RWPE2 (cell line): ENCODE results near the gene MAGOHB.
A peak's percentile ranks its signal among the peaks of the same experiment; 100 is the strongest.

Source experiments
- ATAC-seq: fragments of 200-7000 bp; cut with Tn5 transposase; 3 replicates; pipeline ENCODE4 v1.9.1; 2021; ENCODE audit warnings: low read depth
- DNase-seq: peaks from one replicate; pipeline ENCODE4 v3.0.0-alpha.2; 2020; ENCODE audit warnings: low spot score
- H3K27ac ChIP-seq: fragments of 450-650 bp; 2 replicates; pipeline ENCODE4 v1.5.1; 2017; ENCODE audit warnings: mild to moderate bottlenecking; ENCODE audit not compliant: poor library complexity, severe bottlenecking
- H3K27me3 ChIP-seq: fragments of 250-450 bp; sonication (Bioruptor Pico); 2 replicates; pipeline ENCODE4 v1.5.1; 2021; ENCODE audit warnings: mild to moderate bottlenecking, moderate library complexity; ENCODE audit not compliant: insufficient read depth, poor library complexity, severe bottlenecking
- H3K36me3 ChIP-seq: fragments of 250-450 bp; sonication (Bioruptor Pico); 2 replicates; pipeline ENCODE4 v1.5.1; 2020; ENCODE audit warnings: low read depth, mild to moderate bottlenecking, moderate library complexity
- H3K4me1 ChIP-seq: fragments of 250-450 bp; sonication (Bioruptor Pico); 2 replicates; pipeline ENCODE4 v1.5.1; 2021; ENCODE audit warnings: mild to moderate bottlenecking, moderate library complexity; ENCODE audit not compliant: insufficient read depth, poor library complexity, severe bottlenecking
- H3K4me3 ChIP-seq: fragments of 250-450 bp; sonication (Bioruptor Pico); 2 replicates; pipeline ENCODE4 v1.5.1; 2021; ENCODE audit warnings: mild to moderate bottlenecking, moderate library complexity; ENCODE audit not compliant: severe bottlenecking
- H3K9me3 ChIP-seq: fragments of 250-450 bp; sonication (Bioruptor Pico); 2 replicates; pipeline ENCODE4 v1.5.1; 2021; ENCODE audit warnings: mild to moderate bottlenecking, moderate library complexity; ENCODE audit not compliant: severe bottlenecking
- CTCF ChIP-seq: fragments of 450-650 bp; IDR thresholded peaks from one replicate; pipeline ENCODE4 v1.5.1; 2017; ENCODE audit warnings: mild to moderate bottlenecking, moderate library complexity; ENCODE audit not compliant: poor library complexity, severe bottlenecking

Gene MAGOHB

GRCh38 chr12:10645910-10646309 lies 32.5 kb upstream of the MAGOHB start:
- TF ChIP-seq CTCF = no peak

GRCh38 chr12:10641735-10642500 lies 28.5 kb upstream of the MAGOHB start:
- ATAC-seq = peak; percentile 60; the same call in 2 of the 3 replicates
- Histone ChIP-seq H3K36me3 (no peaks in the 10 kb centered on the region), H3K4me3 (no peak overlapping the region), H3K4me1 (peaks cover 3% of the 10 kb centered on the region), H3K27me3 (no peaks in the 10 kb centered on the region), H3K27ac (no peak overlapping the region), H3K9me3 (no peaks in the 10 kb centered on the region)
- no peak for TF ChIP-seq CTCF
- DNase-seq = no peak

More at GRCh38 chr12:10645910-10646309, 32.5 kb upstream of the MAGOHB start:
- DNase-seq = no peak
- H3K27ac ChIP-seq = no peak overlapping the region
- H3K9me3 ChIP-seq = no peaks in the 10 kb centered on the region
- no peaks in the 10 kb centered on the region for H3K36me3 ChIP-seq
- H3K4me1 ChIP-seq = peaks cover 3% of the 10 kb centered on the region
- H3K27me3 ChIP-seq = no peaks in the 10 kb centered on the region
- ATAC-seq = no peak
- H3K4me3 ChIP-seq = no peak overlapping the region

- no peaks in the 10 kb centered on the region for H3K9me3 ChIP-seq
- no peak for TF ChIP-seq CTCF
- H3K27ac ChIP-seq = no peak overlapping the region
- H3K4me1 ChIP-seq = peaks cover 3% of the 10 kb centered on the region
- H3K4me3 ChIP-seq = no peak overlapping the region
- DNase-seq (no peak), ATAC-seq (no peak)
- H3K36me3 ChIP-seq = no peaks in the 10 kb centered on the region
- no peaks in the 10 kb centered on the region for H3K27me3 ChIP-seq
Observed at GRCh38 chr12:10638728-10639127, 25.3 kb upstream of the MAGOHB start.

GRCh38 chr12:10636611-10637010 lies 23.2 kb upstream of the MAGOHB start:
- H3K27me3 ChIP-seq = no peaks in the 10 kb centered on the region
- H3K4me1 ChIP-seq = peaks cover 2% of the 10 kb centered on the region
- DNase-seq (no peak), ATAC-seq (no peak)
- no peak overlapping the region for H3K4me3 ChIP-seq
- H3K36me3 ChIP-seq = no peaks in the 10 kb centered on the region
- no peak overlapping the region for H3K27ac ChIP-seq
- no peaks in the 10 kb centered on the region for H3K9me3 ChIP-seq
- TF ChIP-seq CTCF = no peak

GRCh38 chr12:10636124-10636523 lies 22.7 kb upstream of the MAGOHB start:
- ATAC-seq (no peak), DNase-seq (no peak)
- TF ChIP-seq CTCF = no peak
- no peaks in the 10 kb centered on the region for H3K4me1 ChIP-seq
- H3K27me3 ChIP-seq = no peaks in the 10 kb centered on the region
- no peaks in the 10 kb centered on the region for H3K36me3 ChIP-seq
- no peak overlapping the region for H3K4me3 ChIP-seq
- no peaks in the 10 kb centered on the region for H3K9me3 ChIP-seq
- H3K27ac ChIP-seq = no peak overlapping the region
